ENCODE measurements around the gene NDC1.
A peak's percentile ranks its signal among the peaks of the same experiment; 100 is the strongest.

The NDC1 gene

DNA sequence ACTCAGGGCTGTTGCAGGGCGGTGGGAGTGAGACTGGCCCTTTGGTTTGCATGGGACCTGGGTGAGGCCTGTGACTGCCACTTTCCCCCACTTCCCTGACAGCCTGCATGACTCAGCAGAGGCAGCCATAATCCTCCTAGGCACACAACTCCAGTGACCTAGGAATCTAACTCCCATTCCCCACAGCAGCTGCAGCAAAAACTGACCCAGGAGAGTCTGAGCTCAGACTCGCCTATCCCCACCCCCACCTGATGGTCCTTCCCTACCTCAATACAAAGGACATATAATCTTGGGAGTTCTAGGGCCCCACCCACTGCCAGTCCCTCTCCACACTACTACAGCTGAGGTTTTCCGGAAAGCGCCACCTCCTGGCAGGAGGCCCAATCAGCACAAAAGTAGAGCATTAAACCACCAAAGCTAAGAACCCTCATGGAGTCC, 26.7 kb downstream of the NDC1 start:
- Histone ChIP-seq H3K9ac (no peak overlapping the region; the same call in 1 of the 2 replicates), H3K4me3 (IDR thresholded peaks at IDR 0.05; ENCODE audit: insufficient read depth, low read depth, low read length) (no peak overlapping the region), H3K79me2 (ENCODE audit: insufficient read depth, low read depth) (no peaks in the 10 kb centered on the region; the same call in 1 of the 2 replicates), H3K27me3 (ENCODE audit: insufficient read depth, low read depth) (no peaks in the 10 kb centered on the region), H4K20me1 (ENCODE audit: insufficient read depth) (no peaks in the 10 kb centered on the region), H2AFZ (ENCODE audit: low read depth) (no peak overlapping the region), H3K4me2 (no peak overlapping the region), H3K36me3 (ENCODE audit: insufficient read depth) (no peaks in the 10 kb centered on the region; the same call in 1 of the 2 replicates), H3K27ac (peak overlapping the region; percentile 33; the same call in 1 of the 2 replicates), H3K4me1 (ENCODE audit: low read depth, poor library complexity, severe bottlenecking) (peaks cover 13% of the 10 kb centered on the region)
- TF ChIP-seq, protein P1, sequence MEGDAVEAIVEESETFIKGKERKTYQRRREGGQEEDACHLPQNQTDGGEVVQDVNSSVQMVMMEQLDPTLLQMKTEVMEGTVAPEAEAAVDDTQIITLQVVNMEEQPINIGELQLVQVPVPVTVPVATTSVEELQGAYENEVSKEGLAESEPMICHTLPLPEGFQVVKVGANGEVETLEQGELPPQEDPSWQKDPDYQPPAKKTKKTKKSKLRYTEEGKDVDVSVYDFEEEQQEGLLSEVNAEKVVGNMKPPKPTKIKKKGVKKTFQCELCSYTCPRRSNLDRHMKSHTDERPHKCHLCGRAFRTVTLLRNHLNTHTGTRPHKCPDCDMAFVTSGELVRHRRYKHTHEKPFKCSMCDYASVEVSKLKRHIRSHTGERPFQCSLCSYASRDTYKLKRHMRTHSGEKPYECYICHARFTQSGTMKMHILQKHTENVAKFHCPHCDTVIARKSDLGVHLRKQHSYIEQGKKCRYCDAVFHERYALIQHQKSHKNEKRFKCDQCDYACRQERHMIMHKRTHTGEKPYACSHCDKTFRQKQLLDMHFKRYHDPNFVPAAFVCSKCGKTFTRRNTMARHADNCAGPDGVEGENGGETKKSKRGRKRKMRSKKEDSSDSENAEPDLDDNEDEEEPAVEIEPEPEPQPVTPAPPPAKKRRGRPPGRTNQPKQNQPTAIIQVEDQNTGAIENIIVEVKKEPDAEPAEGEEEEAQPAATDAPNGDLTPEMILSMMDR (conservative IDR thresholded peaks at IDR 0.05; ENCODE audit: low read depth, low read length): peak; percentile 58

DNA sequence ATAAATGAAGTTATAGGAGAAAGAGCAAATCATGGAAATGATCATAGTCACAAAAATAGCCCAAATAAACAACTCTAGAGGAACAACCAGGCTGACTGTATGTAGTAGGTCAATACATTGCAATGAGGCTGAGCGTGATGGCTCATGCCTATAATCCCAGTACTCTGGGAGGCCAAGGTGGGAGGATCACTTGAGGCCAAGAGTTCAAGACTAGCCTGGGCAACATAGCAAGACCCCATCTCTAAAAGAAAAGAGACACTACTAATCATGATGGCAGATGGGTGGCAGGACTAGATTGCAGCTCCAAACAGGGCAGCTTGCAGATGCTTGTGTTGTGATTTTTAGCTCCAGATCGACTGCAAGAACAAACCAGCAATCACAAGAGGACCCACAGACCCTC, 27.6 kb downstream of the NDC1 start:
- Histone ChIP-seq H3K36me3 (ENCODE audit: insufficient read depth) (no peaks in the 10 kb centered on the region; the same call in 1 of the 2 replicates), H3K4me3 (IDR thresholded peaks at IDR 0.05; ENCODE audit: insufficient read depth, low read depth, low read length) (no peak overlapping the region), H3K4me2 (no peak overlapping the region), H3K4me1 (ENCODE audit: low read depth, poor library complexity, severe bottlenecking) (peaks cover 13% of the 10 kb centered on the region), H4K20me1 (ENCODE audit: insufficient read depth) (no peaks in the 10 kb centered on the region), H3K27ac (peak overlapping the region; percentile 33; the same call in 1 of the 2 replicates), H3K27me3 (ENCODE audit: insufficient read depth, low read depth) (no peaks in the 10 kb centered on the region), H2AFZ (ENCODE audit: low read depth) (no peak overlapping the region), H3K9ac (no peak overlapping the region), H3K79me2 (ENCODE audit: insufficient read depth, low read depth) (no peaks in the 10 kb centered on the region; the same call in 1 of the 2 replicates)
- TF ChIP-seq, protein P1 (conservative IDR thresholded peaks at IDR 0.05; ENCODE audit: low read depth, low read length): no peak

DNA sequence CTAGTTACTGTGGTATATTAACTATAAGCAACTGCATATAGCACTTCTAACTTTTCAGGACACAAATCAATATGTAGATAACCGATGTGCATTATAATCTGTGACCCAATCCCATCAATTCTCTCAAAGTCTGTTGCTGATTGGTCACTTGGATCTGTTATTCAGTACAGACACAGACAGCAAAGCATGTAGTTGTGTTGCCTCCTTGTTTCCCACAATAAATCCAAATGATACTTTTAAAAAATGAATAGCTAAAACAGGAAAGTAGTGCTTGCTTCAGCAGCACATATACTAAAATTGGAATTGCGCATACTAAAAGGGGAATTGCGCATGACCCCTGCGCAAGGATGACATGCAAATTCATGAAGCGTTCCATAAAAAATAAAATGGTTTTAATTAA, 28.1 kb downstream of the NDC1 start:
- H2AFZ ChIP-seq (ENCODE audit: low read depth): no peak overlapping the region
- no peaks in the 10 kb centered on the region for H3K27me3 ChIP-seq (ENCODE audit: insufficient read depth, low read depth)
- no peak overlapping the region for H3K4me2 ChIP-seq
- no peak overlapping the region for H3K4me3 ChIP-seq (IDR thresholded peaks at IDR 0.05; ENCODE audit: insufficient read depth, low read depth, low read length)
- no peaks in the 10 kb centered on the region; the same call in 1 of the 2 replicates for H3K79me2 ChIP-seq (ENCODE audit: insufficient read depth, low read depth)
- no peak overlapping the region for H3K9ac ChIP-seq
- no peaks in the 10 kb centered on the region; the same call in 1 of the 2 replicates for H3K36me3 ChIP-seq (ENCODE audit: insufficient read depth)
- H4K20me1 ChIP-seq (ENCODE audit: insufficient read depth): no peaks in the 10 kb centered on the region
- TF ChIP-seq, protein P1 (conservative IDR thresholded peaks at IDR 0.05; ENCODE audit: low read depth, low read length): no peak
- H3K4me1 ChIP-seq (ENCODE audit: low read depth, poor library complexity, severe bottlenecking): peaks cover 13% of the 10 kb centered on the region
- H3K27ac ChIP-seq: no peak overlapping the region

DNA sequence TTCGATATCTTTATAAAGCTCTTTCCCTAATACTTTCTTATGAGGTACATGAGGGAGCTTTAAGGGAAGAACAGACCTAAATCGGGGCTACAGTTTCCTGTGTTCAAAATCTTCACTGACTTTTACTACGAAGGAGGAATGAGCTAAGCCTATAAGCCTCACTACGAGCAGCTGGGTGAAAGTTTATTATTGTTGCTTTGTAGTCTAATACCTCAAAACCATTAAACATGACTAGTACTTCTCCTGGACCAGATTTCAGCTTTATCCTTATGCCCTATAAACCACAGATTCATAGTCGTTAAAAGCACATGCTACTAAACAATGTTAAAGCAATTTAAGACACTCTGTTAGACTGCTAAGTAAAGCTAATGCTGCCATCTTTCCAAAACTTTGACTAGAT, 30.2 kb downstream of the NDC1 start:
- TF ChIP-seq, protein P1 (conservative IDR thresholded peaks at IDR 0.05; ENCODE audit: low read depth, low read length): no peak
- Histone ChIP-seq H3K4me3 (IDR thresholded peaks at IDR 0.05; ENCODE audit: insufficient read depth, low read depth, low read length) (no peak overlapping the region), H2AFZ (ENCODE audit: low read depth) (no peak overlapping the region), H3K79me2 (ENCODE audit: insufficient read depth, low read depth) (no peaks in the 10 kb centered on the region), H4K20me1 (ENCODE audit: insufficient read depth) (no peaks in the 10 kb centered on the region), H3K27ac (no peak overlapping the region), H3K9ac (no peak overlapping the region), H3K27me3 (ENCODE audit: insufficient read depth, low read depth) (no peaks in the 10 kb centered on the region), H3K36me3 (ENCODE audit: insufficient read depth) (no peaks in the 10 kb centered on the region; the same call in 1 of the 2 replicates), H3K4me2 (no peak overlapping the region), H3K4me1 (ENCODE audit: low read depth, poor library complexity, severe bottlenecking) (peaks cover 13% of the 10 kb centered on the region)

All from KMS-11 (cell line).